LNCaP clone FGC (cell line): Measurements from ENCODE around the gene KCMF1.

Experiments
- DNase-seq: peaks from one replicate; pipeline ENCODE4 v3.0.0-alpha.2; 2011; ENCODE audit warnings: low read depth
- H3K4me3 ChIP-seq: 2 replicates; pipeline ENCODE4 v1.5.1; 2011; ENCODE audit warnings: mild to moderate bottlenecking, low read depth, low read length, control low read depth
- CTCF ChIP-seq: IDR thresholded peaks from 2 replicates; pipeline ENCODE4 v1.5.1; 2012; ENCODE audit warnings: mild to moderate bottlenecking; ENCODE audit not compliant: control insufficient read depth, insufficient read depth; ENCODE audit errors: extremely low read depth

KCMF1 gene

GRCh38 chr2:85012431-85012830 lies 41.5 kb downstream of the KCMF1 start:
- no peak for DNase-seq
- no peak for TF ChIP-seq CTCF
- no peak overlapping the region for H3K4me3 ChIP-seq

- DNase-seq: no peak
- TF ChIP-seq CTCF: no peak
- H3K4me3 ChIP-seq: no peak overlapping the region
Measured at GRCh38 chr2:85012855-85013254, 41.9 kb downstream of the KCMF1 start.

- DNase-seq: no peak
- no peak for TF ChIP-seq CTCF
- H3K4me3 ChIP-seq: no peak overlapping the region
Measured at GRCh38 chr2:85015653-85016360, 44.8 kb downstream of the KCMF1 start.

GRCh38 chr2:85016446-85016845 lies 45.5 kb downstream of the KCMF1 start:
- H3K4me3 ChIP-seq: no peak overlapping the region
- no peak for TF ChIP-seq CTCF
- no peak for DNase-seq

GRCh38 chr2:85017411-85018048 lies 46.6 kb downstream of the KCMF1 start:
- peak; percentile 17; the same call in 1 of the 2 replicates for TF ChIP-seq CTCF
- no peak for DNase-seq
- H3K4me3 ChIP-seq: no peak overlapping the region

GRCh38 chr2:85018049-85018447 lies 47.1 kb downstream of the KCMF1 start:
- no peak for TF ChIP-seq CTCF
- no peak overlapping the region for H3K4me3 ChIP-seq

More at GRCh38 chr2:85018049-85018447, 47.1 kb downstream of the KCMF1 start:
- no peak for DNase-seq
